HAP-1 (cell line): ENCODE data around the gene FUBP3.

Source experiments
- DNase-seq, 2 experiments: peaks; one replicate each; pipeline ENCODE4 v3.0.0-alpha.2; 2016 to 2020; ENCODE audit warnings: low spot score in 2 of 2
- H3K27me3 ChIP-seq: fragments of 250-450 bp; sonication (Bioruptor Pico); 2 replicates; pipeline ENCODE4 v1.5.1; 2020; ENCODE audit warnings: low read depth, mild to moderate bottlenecking, moderate library complexity
- H3K36me3 ChIP-seq: fragments of 250-450 bp; sonication (Bioruptor Pico); replicated peaks from 2 replicates; pipeline ENCODE4 v1.5.1; 2020; ENCODE audit warnings: mild to moderate bottlenecking
- H3K4me1 ChIP-seq: fragments of 250-450 bp; sonication (Bioruptor Pico); 2 replicates; pipeline ENCODE4 v1.5.1; 2020; ENCODE audit warnings: mild to moderate bottlenecking
- H3K4me3 ChIP-seq: fragments of 250-450 bp; sonication (Bioruptor Pico); 2 replicates; pipeline ENCODE4 v1.5.1; 2020; ENCODE audit warnings: mild to moderate bottlenecking, moderate library complexity
- H3K9me3 ChIP-seq: fragments of 250-450 bp; sonication (Bioruptor Pico); 2 replicates; pipeline ENCODE4 v1.5.1; 2020; ENCODE audit warnings: mild to moderate bottlenecking, moderate library complexity
- in situ Hi-C: fragments of 300-500 bp; cut with MboI; formaldehyde crosslinking; loops from 3 replicates; pipeline ENCODE4 v1.14.3; 2020; ENCODE audit warnings: low sequenced_read_pairs, inconsistent platforms, mixed read lengths

The FUBP3 gene

DNA sequence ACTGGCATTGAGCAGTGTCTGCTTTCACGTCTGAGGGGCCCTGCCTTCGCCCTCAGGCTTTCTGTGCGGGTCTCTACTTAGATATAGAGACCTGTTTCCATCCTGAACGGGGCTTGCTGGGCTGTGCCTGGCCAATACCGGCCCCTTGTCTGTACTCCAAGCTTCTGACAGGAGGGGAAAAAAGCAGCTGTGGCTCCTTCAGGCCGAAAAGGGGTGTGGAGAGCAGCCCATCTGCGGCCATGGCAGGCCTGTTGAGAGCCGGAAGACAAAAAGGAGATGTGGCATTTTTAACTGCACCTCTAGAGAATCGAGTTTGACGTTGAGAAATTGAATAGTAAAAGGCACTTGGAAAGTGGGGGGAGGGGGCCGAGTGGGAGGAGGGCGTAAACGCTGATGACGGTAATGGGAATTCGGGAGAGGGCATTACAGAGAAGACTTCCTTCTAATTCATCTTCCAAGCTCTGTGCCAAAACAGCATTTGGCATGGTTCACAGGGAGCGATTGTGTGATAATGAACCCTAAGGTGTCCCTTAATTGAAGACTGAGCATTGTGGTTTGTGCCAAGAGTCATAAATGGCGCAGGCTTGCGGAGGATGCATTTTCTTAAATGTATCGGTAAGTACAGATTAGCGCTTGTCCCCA lies 59.9 kb downstream of the FUBP3 start:
- DNase-seq = no peak
- H3K4me3 ChIP-seq = no peak overlapping the region
- in situ Hi-C loops = no loop called here

DNA sequence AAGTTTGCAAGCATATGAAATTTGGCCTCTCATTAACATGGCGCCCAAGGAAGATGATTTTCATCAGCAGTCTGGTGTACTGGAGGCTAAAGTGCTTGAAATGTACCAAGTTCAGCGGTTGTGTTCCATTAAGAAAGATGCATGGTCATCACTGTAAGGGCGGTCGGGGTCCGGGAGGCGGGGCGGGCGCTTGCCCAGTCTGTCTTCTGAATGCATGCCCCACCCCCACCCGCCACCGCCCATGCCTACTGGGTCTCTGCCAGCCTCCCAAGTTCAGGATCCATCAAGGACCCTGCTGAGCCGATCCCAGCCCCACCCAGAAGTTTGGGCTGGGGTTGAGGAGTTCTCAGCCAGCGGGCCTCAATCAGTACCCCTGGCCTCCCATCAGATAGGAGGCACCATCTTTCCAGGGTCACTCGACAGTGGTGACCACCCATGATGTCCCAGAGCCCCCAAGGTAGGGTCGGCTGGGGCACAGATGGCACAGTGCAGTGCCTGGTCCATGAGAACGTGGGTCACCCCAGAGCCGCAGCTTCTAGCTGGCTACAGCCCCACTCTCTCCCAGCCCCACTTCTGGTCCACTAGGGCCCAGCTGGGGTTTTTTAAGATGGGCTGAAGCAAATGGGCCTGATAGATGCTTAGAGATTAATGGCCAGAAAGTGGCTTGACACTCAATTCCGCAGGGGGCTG lies 60.6 kb downstream of the FUBP3 start:
- DNase-seq = no peak
- Histone ChIP-seq H3K4me1 (no peaks in the 10 kb centered on the region), H3K27me3 (no peaks in the 10 kb centered on the region), H3K36me3 (peaks cover 28% of the 10 kb centered on the region), H3K4me3 (no peak overlapping the region), H3K9me3 (no peaks in the 10 kb centered on the region)
- in situ Hi-C loops = no loop called here

More for the DNA sequence above, 59.9 kb downstream of the FUBP3 start:
- no peaks in the 10 kb centered on the region for H3K9me3 ChIP-seq
- H3K36me3 ChIP-seq = peaks cover 34% of the 10 kb centered on the region
- no peaks in the 10 kb centered on the region for H3K4me1 ChIP-seq
- H3K27me3 ChIP-seq = no peaks in the 10 kb centered on the region

GRCh38 chr9:130640681-130641080 lies 61.3 kb downstream of the FUBP3 start:
- H3K9me3 ChIP-seq = no peaks in the 10 kb centered on the region
- no peaks in the 10 kb centered on the region for H3K27me3 ChIP-seq
- H3K4me3 ChIP-seq = no peak overlapping the region
- H3K4me1 ChIP-seq = no peaks in the 10 kb centered on the region
- in situ Hi-C loops = no loop called here
- no peak for DNase-seq
- H3K36me3 ChIP-seq = peaks cover 25% of the 10 kb centered on the region

DNA sequence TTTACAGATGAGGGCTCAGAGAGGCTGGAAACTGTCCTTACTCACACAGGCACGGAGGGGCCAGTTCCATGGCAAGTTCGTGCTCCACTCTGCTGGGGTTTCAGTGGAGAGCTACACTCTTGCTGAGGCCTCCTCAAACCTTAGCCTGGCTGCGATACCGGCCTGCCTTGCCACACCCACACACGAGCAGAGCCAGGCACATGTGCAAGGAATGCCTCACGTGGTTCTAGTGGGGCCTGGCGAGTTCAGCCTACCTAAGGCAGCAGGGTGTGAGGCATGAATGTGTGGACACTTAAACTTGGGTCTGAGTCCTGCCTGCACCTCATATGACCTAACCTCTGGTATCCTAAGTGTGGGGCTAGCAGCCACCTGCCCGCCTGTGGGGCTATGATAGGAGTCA lies 63.5 kb downstream of the FUBP3 start:
- Histone ChIP-seq H3K4me1 (no peaks in the 10 kb centered on the region), H3K36me3 (peaks cover 6% of the 10 kb centered on the region), H3K27me3 (no peaks in the 10 kb centered on the region), H3K4me3 (no peak overlapping the region), H3K9me3 (no peaks in the 10 kb centered on the region)
- in situ Hi-C loops = no loop called here
- DNase-seq = no peak

GRCh38 chr9:130651221-130651620 lies 71.8 kb downstream of the FUBP3 start:
- no peak overlapping the region for H3K4me3 ChIP-seq
- peaks cover 4% of the 10 kb centered on the region for H3K27me3 ChIP-seq
- no peaks in the 10 kb centered on the region for H3K36me3 ChIP-seq
- H3K9me3 ChIP-seq = no peaks in the 10 kb centered on the region
- no peaks in the 10 kb centered on the region for H3K4me1 ChIP-seq
- no peak for DNase-seq
- in situ Hi-C loops = no loop called here

- in situ Hi-C loops = no loop called here
- Histone ChIP-seq H3K4me3 (no peak overlapping the region), H3K36me3 (no peaks in the 10 kb centered on the region), H3K27me3 (peaks cover 9% of the 10 kb centered on the region), H3K9me3 (no peaks in the 10 kb centered on the region), H3K4me1 (no peaks in the 10 kb centered on the region)
- DNase-seq = no peak
These were observed 72.4 kb downstream of the FUBP3 start for GRCh38 chr9:130651752-130652151.

GRCh38 chr9:130654879-130655278 lies 75.5 kb downstream of the FUBP3 start:
- no peaks in the 10 kb centered on the region for H3K4me1 ChIP-seq
- no peak overlapping the region for H3K4me3 ChIP-seq
- DNase-seq = no peak
- in situ Hi-C loops = no loop called here
- no peaks in the 10 kb centered on the region for H3K9me3 ChIP-seq
- H3K36me3 ChIP-seq = no peaks in the 10 kb centered on the region
- H3K27me3 ChIP-seq = peaks cover 35% of the 10 kb centered on the region

DNA sequence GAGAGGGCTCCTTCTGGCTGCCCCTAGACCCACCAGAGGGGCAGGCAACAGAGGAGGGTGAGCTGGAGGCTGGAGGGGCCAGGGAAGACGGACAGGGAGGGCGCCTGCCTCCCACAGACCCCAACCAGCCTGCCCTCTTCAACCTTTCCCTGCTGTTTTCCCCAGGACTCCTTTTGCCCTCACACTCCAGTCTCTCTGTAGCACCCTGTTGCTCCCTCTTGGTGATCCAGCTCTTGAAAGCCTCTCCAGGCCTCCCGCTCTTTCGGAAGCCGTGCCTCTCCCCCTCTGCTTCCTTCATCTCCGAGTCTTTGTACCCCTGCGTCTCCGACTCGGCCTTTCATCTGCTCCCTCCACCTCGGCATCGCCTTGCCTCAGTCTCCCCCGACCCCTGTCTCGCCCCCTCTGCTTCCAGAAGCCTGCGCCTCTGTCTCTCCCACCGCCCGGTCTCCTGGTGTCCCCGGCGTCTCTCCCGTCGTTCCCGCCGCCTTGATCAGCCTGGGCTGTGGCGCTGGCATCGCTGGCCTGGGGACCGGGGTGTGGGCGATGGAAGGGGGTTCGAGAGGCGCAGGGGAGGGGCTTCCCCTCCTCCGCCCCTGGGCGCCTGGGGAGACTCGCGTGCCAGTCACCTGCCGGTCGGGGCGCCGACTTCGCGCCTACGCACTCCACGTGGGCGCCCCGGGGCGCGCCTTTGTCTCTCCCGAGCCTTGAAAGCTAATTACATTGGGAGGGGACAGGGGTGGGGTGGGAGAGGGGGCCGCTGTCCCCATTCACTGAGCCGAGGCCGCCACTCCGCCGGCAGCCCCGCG lies 79.7 kb downstream of the FUBP3 start:
- H3K4me3 ChIP-seq = no peak overlapping the region
- H3K27me3 ChIP-seq = peaks cover 77% of the 10 kb centered on the region

DNA sequence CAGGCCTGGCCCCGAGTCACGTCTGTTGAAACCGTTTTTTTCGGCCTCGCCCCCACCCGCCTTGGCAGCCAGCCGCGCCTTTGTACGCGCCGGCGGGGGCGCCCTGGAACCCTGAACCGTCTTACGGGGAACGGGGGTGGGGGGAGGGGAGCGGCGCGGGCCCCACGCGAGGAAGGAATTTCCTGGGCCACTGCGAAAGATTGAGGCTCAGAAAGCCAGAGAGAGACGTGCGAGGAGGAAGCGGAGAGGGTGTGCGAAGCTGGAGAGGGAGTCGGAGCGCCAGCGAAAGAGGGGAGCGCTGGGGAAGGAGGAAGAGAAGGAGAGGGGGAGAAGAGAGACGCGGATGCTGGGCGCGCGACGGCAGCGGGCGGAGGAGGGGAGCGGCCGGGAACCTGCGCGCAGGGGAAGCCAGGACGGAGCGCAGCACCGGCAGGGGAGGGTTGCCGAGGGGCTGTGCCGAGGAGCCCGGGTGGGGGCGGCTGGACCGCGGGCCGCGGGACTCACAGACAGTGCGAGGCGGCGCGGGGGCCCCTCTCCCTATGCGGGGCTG lies 80.4 kb downstream of the FUBP3 start:
- Histone ChIP-seq H3K4me3 (no peak overlapping the region), H3K4me1 (no peaks in the 10 kb centered on the region; the same call in 1 of the 2 replicates), H3K27me3 (peaks cover 84% of the 10 kb centered on the region), H3K9me3 (no peaks in the 10 kb centered on the region), H3K36me3 (no peaks in the 10 kb centered on the region)
- in situ Hi-C loops = no loop called here
- no peak for DNase-seq

More for the DNA sequence above, 79.7 kb downstream of the FUBP3 start:
- in situ Hi-C loops = no loop called here
- Histone ChIP-seq H3K36me3 (no peaks in the 10 kb centered on the region), H3K4me1 (no peaks in the 10 kb centered on the region; the same call in 1 of the 2 replicates), H3K9me3 (no peaks in the 10 kb centered on the region)
- DNase-seq = no peak

- no peak overlapping the region for H3K4me3 ChIP-seq
- in situ Hi-C loops = no loop called here
These were observed 80.9 kb downstream of the FUBP3 start for GRCh38 chr9:130660326-130660682.

DNA sequence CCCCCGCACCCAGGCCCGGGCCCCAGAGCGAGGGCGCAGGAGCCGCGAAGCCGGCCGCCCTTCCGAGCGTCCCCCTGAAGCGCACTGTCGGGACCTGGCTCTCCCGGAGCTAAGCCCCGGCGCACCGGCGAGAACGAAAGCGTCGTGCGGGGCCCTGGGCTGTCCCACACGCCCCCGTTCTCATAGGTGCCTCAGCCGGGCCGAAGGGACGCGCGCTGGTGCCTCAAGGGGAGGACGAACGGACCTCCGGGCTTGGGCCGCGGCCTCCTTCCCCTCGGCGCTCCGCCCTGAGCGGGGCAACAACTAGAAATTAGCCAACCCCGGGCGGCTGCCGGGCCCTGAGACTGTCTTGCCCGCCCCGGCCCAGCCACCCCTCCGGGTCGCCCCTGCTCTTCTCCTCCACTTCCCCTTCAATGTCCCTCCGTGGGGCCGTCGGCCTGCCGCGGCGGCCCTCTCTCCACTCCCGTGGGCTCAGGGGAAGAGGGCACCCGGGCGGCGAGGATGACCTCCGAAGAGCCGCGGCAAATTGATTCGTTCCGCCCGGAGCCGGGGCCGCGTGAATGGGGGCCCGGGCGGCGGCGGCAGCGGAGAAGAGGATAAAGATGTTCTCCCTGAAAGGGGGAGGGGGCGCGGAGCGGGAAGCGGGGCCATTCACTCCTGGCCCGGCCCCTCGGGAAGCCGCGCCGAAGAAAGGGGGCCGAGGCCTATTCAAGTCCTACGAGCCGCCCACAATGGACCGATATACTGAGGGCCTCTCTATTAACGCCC lies 81.5 kb downstream of the FUBP3 start:
- in situ Hi-C loops = no loop called here
- no peaks in the 10 kb centered on the region; the same call in 1 of the 2 replicates for H3K4me1 ChIP-seq
- H3K36me3 ChIP-seq = no peaks in the 10 kb centered on the region
- no peak overlapping the region for H3K4me3 ChIP-seq
- H3K9me3 ChIP-seq = no peaks in the 10 kb centered on the region
- H3K27me3 ChIP-seq = peaks cover 91% of the 10 kb centered on the region
- no peak for DNase-seq

More at GRCh38 chr9:130660326-130660682, 80.9 kb downstream of the FUBP3 start:
- Histone ChIP-seq H3K27me3 (peaks cover 88% of the 10 kb centered on the region), H3K4me1 (no peaks in the 10 kb centered on the region; the same call in 1 of the 2 replicates), H3K9me3 (no peaks in the 10 kb centered on the region), H3K36me3 (no peaks in the 10 kb centered on the region)
- DNase-seq = no peak

DNA sequence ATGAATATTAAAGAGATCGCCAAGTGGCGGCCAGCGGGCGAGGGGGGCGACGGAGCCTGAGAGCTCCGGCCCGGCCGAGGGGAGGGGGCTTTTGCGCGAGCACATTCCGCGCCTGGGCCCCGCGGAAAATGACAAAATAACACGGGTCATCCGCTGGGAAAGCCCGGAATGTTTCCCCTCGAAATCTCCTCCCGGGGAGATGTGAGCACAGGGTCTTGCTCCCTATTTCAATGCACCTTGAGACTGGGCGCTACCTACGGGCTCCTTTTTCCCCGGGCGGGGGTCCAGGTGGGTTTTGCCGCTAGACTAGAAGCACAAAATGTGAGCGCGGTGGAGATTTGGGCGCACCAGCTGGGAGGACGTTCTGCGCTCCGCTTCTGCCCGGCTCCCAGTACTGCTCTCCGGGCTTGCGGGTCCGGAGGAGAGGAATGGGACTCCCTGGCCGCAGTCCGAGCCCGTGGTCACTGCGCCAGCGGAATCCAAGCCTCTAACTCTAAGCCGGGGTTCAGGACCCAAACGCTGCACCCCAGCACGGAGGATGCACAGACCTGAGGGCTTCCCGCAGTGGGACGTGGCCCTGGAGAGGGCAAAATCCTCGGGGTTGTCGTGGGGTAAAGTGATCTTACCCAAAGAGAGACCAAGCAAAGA lies 82.2 kb downstream of the FUBP3 start:
- in situ Hi-C loops = no loop called here
- peaks cover 93% of the 10 kb centered on the region for H3K27me3 ChIP-seq
- H3K36me3 ChIP-seq = no peaks in the 10 kb centered on the region
- H3K4me3 ChIP-seq = no peak overlapping the region
- H3K9me3 ChIP-seq = no peaks in the 10 kb centered on the region
- no peaks in the 10 kb centered on the region; the same call in 1 of the 2 replicates for H3K4me1 ChIP-seq
- no peak for DNase-seq
